GM21576 (cell line): Measurements from ENCODE around the gene EIF4E3.

Experiments
- ATAC-seq: cut with Tn5 transposase; IDR thresholded peaks from one replicate; pipeline ENCODE4 v1.9.1; 2021; ENCODE audit warnings: mild to moderate bottlenecking, moderate library complexity; ENCODE audit not compliant: unreplicated experiment

The EIF4E3 gene

DNA sequence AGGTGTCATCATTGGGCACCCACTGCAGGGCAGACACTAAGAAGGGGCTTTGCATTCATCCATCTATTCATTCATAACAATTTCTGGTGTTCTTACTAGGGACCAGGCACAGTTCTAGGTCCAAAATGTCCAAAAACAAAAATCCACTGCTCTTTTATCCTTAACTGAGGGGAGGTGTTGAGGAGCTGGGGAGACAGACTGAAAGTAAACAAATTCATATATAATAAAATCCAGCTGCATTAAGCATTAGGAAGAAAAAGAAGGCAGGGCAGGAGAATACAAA lies 1.1 kb downstream of the EIF4E3 start:
- ATAC-seq, result no peak

DNA sequence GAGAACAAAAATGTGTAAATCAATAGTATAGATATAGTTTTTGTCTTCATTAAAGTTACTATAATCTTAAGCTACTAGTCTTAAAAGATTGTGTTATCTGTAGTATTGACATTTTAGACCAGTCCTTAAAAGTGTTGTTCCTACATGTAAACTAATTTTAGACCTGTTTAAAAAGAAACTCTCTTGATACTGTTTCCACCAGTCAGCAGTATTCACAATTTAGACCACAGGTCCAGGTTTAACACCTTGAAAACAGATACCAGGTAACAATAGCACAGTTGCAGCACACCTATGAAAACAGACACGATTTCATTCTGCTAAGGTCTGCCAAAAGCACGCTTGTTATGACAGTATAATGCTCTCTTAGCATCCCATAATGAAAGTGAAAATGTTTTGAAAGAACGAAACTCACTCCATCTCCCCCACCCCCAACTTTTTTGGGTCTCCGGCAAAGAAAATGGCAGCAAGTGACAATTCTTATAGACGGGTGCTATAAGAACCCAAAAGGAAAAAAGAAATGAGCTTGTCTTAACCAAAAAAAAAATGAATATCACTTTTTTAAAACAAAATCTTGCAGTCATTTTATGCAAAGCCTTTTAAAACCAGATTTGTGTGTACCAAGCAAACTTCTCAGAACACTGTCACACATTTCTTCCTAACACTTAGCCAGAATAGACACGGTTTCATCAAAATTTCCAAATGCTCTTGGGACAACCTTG lies 1.6 kb downstream of the EIF4E3 start:
- ATAC-seq, result no peak

DNA sequence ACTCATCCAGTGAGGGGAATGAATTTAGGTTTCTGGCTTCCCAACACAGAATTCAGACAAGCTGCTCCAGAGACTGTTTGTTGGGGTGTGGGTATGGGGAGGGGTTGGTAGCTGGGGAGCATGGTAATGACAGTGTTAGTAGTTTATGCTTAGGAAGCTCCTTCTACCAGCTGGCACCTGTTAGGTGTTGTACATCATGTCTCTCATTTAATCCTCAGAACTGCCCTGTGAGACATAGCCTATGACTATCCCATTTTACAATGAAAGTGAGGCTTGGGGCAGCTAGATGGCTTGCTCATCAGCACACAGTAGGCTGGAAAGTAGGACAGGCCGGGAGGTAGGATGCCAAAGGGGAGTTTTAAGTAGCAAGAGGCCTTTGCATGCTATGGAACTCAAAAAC lies 2.5 kb downstream of the EIF4E3 start:
- no peak for ATAC-seq

DNA sequence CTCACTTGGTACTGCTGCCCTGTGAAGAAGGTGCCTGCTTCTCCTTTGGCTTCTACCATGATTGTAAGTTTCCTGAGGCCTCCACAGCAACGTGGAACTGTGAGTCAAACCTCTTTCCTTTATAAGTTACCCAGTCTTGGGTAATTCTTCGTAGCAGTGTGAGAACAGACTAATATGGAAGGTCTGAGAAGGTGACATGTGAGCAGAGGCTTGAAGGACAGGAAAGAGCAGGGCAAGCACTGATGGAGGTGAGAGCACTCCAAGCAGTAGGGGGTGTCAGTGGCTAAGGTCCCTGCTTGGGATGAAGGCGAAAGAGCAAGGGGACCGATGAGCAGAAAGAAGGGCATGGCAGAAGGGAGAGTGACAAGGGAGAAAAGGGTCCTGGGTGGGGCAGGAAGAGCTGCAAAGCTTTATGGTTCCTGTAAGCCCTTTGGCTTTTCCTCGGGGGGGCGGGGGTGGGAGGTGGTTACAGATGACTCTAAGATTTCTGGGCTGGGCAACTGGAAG lies 3.5 kb downstream of the EIF4E3 start:
- ATAC-seq, result no peak

DNA sequence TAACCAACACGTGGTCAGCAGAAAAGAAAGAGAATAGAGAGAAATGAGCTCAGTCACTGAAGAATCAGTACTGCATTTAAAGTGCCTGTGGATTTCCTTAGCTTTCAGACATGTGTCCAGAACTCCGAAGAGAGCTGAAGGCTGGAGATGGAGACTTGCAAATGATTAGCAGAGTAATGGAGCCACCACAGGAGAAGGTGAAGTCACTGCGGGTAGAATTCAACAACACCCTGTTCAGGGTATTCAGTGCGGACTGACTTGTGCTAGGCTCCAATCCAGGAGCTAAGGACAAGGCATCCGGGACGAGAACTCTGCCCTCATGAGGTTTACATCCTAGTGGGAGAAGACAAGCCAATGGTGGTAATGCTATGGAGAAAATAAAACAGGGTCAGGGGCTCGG lies 4.2 kb downstream of the EIF4E3 start:
- ATAC-seq, result no peak

DNA sequence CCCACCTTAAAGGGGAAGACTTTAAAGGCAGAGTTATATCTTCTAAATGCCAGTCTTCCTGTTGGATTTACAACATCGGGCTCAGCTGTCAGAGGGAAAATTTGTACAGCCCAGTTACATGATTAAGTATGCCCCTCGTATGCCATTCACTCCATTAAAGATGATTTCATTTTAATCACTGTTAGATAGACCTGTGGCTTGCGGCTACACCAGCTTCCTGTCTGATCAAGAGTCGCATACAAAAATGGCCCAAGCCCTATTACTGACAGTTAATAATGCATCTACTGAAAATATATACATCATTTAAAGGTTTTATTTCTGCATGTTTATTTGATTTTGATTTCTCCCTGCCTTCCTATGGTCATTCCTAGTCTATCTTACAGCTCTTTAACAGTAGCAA lies 7.1 kb downstream of the EIF4E3 start:
- no peak for ATAC-seq

DNA sequence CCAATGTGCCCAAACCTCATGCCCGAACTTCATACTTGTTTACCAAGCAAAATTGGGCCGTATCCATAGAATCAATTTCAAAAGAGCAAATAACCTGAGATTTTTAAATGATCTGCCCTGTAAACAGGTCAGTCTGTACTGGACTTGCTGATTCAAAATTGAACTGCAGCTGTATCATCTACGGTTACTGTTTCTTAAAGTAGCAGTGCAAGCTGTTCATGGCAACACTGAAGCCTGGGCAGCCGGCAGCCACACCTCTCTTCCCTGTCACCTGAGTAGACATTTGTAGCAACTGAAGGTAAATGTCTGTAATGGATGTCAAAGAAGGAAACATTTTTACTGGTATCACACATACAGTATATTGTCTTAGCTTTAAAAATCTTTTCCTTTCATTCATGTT lies 10.6 kb downstream of the EIF4E3 start:
- ATAC-seq, result no peak

DNA sequence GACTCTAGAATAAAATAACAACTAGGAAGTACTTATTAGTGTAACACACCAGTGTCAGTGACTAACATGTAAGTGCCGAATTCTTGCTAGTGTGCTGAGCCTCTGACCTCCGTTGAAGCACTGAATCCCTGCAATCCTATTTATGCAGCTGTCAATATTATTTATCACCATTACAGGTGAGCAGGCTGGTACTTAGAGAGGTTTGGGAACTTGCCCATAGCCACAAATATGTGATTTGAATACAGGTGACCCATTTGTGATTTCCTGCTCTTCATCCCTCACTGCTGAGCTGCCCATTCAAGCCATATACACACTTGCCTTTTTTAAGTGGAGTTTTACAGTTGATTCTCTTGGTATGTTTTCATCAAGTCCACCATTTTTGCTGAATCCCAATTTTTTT lies 12.2 kb downstream of the EIF4E3 start:
- ATAC-seq, result no peak

DNA sequence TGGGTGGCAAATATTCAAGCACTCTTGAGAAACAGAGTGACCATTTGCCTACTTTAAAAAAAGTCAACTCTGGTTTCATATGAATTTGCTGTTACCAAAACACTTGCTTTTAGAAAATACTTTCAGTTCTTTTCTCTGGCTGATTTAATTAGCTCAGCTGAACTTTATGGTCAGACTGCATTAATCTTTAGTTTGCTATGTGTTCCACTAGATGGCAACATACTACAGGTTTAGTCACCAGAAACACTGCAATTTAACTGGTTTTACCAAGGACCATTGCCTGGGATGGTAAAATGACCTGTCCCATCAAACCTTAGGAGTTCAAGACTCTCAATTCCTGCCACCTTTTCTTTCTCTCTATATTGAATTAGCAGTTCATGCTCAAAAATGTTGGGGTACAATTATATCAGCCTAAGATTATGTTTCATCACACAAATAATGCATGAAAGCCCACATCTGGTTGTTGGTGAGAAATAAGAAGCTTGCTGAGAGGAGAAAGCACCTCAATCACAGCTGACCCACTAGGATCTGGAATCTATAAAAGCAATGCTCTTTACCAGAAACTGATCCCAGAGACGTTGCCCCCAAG lies 14.2 kb downstream of the EIF4E3 start:
- peak; percentile 62 for ATAC-seq

DNA sequence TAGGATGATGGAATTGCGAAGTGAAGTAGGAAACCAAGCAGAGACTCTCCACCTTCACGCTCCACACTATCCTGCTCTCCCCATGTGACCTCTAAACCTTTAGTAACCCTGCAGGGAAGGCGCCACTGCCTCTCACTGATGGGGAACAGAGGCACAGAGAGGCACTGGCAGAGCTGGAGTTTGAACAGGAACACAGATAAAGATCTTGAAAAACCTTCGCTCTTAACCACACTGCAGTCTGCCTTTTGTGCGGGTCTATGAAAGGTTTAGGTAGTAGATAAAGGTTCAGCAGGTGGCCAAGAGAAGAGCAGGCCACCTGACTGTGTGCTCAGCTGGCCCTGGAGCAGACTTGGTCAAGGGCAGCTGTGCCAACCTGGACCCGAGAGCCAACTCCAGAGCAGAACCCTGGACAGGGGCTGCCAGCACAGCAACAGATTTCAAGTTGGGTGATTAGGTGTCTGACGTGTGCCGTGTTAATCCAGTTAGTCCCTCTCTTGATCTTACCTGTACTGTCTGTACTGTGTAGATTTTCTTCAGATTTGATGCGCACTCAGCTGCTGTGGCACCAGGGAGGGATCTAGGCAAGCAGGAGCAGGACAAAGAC lies 15.2 kb downstream of the EIF4E3 start:
- ATAC-seq, result no peak

DNA sequence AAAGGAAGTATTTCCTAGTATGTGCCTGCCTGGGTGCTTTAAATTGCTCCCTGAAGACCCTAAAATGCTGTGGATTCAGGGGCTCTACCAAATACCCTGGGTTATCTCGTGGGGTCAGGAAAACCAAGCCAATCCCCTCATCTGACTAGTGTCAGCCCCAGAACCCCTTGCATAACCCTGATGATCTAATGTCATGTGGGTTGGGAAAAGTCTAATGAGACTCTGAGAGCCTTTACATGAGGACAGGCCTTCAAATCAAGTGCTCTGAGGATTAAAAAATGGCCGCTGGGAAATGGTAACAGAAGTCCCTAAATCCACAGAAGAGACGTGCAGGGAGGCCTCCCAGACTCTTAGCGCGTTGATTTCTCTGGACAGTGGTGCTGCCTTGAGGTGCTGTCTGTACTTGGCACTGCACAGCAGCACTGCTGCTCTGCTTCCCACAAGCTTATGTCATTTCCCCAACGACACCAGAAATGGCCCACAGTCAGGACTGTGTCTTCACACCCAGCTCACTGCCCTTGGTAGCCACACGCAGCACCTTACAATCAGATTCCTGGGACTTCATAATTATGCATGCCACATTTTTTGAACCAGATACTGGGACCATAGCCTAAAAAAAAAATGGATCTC lies 16.6 kb downstream of the EIF4E3 start:
- no peak for ATAC-seq

DNA sequence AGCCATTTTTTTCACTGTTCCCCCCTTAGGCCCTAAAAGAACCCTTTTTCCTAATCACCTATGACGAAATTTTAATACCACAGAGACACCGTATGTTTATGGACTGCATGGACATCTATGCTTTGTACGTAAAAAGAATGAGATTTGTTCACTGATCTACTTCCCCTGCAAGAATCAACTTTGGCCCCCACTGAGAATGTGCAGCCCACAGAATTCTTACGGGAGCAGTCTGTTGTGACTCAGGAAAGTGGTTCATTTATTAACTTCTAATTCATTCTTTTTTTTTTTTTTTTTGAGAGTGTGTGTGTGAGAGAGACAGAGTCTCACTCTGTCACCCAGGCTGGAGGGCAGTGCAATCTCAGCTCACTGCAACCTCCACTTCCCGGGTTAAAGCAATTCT lies 17.6 kb downstream of the EIF4E3 start:
- no peak for ATAC-seq

DNA sequence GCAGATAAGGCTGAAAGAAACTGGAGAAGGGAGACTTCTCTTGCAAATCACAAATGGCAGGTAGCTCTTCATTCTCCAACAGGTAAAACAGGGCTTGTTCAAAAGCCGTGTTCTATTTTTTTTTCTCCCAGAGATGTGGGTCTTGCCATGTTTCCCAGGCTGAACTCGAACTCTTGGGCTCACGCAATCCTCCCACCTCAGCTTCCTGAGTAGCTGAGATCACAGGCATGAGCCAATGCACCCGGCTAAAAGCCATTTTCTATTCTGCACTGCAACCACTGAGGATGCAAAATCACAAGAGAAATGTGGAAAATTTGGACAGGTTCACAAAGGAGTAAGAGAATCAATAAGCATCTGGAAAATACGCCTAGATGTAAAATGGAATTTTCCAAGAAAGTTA lies 19.5 kb downstream of the EIF4E3 start:
- no peak for ATAC-seq

DNA sequence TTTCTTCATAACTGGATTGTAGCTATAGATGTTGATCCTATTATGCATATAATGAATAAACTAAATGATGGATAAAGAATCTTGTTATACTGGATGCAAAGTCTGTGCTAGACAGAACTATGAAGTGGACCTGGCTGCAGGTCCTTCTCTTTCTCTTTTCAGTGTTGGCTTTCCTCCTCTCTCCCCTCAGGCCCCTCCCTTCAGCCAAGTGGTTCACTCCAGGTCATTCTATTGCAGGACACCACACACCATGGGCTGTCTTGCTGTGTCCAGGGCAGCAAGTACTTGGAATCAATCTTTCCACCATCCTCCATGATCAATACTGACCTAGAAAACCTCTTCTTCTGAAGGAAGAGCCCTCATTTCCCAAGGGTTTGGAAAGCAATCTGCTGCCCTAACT lies 20.3 kb downstream of the EIF4E3 start:
- no peak for ATAC-seq

DNA sequence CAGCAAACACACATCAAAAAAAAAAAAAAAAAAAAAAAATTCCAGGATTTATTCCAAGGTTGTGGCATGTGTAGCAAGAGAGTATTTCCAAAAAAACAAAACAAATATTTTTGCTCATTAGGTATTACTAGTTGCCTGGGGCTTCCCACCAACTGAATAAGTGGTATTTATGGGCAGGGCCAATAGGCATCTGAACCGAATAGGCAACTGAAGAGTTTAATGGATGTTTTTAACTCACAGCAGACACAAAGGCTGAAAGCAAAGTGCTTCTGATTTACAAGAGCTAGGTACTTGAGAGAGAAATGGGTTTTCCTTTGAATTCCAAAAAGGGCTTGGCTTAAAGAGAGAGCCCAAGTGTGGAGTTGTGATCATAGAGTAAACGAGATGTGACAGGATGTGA lies 21.4 kb downstream of the EIF4E3 start:
- ATAC-seq, result no peak

DNA sequence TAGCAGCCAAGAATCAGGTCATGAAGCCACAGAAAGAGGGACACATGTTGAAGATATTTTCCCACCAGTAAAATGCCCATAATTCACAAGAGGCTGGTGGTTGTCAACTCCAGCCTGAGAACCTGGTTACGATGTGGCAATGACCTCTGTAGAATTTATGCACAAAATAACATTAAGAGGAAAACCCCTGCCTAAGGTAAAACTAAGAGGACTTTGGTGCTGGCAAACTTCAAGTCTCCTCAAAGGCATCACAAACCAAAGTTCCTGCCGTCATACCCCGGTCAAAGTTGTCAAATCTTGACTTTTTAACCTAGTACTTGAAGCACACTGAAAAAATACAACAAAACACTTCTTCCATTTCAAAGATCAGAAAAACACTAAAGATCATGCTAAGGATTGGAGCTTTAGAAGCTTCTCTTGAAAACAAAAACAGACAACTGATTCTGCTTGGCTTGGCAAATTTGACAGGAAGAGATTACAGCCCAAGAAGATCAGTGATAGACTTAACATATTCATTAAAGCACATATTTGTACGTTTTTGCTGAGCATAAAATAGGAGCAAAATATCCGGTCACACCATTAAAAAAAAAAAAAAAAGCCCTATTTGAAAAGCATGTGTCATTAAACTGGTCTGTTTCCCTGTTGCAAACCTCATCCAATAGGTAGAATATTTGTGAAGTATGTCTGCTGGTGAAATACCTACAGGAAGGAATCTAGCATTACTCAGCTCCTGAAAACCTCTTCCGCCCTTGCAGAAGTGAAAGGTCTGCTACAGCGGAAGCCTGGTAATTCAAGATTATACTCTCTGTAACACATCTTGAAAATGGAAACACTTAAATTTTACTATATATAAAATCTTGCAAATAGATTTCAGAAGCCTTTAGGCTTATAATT lies 22.8 kb downstream of the EIF4E3 start:
- no peak for ATAC-seq

DNA sequence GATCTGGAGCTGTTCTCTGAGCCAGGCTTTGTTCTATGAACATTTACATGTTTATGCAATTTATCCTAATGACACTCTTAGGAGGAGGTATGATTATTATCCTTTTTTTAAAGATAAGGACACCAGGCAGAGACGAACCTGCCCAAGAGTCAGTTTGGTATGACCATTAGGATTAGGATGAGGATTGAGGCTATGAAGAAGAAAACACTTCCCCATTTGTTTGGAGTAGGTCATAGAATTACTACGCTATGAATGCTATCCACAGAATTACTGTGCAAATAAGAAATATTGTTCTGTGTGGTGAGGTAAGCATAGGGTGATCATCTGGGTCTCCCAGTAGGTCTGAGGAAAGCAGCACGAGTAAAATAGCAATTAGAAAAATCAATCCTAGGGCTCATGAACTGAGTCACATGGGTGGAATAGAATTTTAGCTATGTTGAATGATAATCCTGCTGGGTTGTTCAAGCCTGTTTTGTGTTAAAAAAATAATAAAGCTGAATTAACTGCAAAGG lies 23.9 kb downstream of the EIF4E3 start:
- ATAC-seq, result no peak

DNA sequence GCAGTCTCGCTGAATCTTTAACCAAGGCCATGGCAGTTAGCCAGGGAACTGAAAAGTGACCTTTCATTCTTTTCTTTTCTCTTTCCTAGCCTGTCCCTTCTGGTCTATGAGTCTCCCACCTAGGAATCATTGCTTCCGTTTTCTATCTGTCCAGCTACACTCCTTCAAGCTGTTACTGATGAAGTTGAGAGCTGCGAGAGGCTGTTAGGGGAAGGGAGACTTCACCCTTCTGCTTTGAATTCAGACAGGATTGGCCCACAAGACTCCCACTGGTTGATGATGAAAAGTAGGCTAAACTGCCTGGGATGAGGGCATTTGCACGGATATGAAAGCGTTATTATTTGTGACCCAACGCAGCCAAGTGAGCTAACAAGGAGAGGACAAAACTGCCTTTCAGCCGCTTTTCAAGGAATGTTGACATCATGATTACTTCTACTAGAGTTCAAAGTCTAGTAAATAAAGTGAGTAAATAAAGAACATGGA lies 30.2 kb downstream of the EIF4E3 start:
- no peak for ATAC-seq

DNA sequence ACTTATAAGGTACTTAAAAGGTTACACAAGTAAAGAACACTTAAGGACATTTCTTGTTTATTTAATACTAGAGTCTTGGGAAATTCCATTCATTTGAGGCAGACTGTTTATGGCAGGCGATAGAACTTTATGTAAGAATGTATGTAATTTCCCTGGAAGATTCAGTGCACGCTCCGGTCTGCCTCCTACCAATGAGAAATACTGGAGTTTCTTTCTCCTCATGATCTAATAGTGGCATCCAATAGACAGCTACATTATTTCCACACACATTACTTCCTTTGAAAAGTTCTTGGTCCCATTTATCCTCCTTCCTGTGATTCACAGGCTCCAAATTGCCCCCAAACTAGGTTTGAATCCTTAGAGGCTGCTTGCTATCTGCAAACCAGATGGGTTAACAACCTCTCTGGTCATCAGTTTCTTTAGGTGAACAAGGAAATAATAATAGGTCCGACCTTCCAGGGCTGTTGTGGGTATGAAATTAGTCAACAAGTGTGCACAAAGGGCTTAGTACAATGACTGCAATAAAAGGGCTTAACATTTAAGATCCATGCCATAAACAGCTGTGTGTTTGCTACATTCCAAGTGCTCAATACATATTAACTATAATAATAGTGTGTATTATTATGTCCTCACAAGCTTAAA lies 30.7 kb downstream of the EIF4E3 start:
- ATAC-seq, result no peak

DNA sequence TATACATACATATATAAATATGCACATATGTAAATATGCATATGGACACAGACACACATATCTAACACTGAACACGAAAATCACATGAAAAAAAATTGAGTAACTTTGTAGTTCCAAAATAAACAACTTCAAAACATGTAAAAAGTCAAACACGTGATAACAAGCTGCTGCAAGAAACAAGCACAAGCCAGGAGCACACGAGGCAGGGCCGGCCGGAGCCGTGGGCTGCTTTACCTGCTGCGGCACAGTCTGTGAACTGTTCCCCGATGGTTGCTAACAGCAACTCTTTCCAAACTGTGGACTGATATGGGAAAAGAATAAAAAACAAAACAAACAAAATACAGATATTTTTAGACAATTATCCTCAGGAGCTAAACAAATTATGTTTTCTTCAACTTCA lies 31.6 kb downstream of the EIF4E3 start:
- ATAC-seq, result no peak
